GM21786 (cell line): ENCODE measurements around the gene ZNF710.
"Not testable (repeated sequence)": the region's sequence is repeated elsewhere in the genome, so short reads cannot be mapped to it uniquely, and the experiment has no call there.

Source experiments
- ATAC-seq: cut with Tn5 transposase; IDR thresholded peaks from one replicate; pipeline ENCODE4 v1.9.1; 2021; ENCODE audit not compliant: unreplicated experiment

Gene ZNF710, protein sequence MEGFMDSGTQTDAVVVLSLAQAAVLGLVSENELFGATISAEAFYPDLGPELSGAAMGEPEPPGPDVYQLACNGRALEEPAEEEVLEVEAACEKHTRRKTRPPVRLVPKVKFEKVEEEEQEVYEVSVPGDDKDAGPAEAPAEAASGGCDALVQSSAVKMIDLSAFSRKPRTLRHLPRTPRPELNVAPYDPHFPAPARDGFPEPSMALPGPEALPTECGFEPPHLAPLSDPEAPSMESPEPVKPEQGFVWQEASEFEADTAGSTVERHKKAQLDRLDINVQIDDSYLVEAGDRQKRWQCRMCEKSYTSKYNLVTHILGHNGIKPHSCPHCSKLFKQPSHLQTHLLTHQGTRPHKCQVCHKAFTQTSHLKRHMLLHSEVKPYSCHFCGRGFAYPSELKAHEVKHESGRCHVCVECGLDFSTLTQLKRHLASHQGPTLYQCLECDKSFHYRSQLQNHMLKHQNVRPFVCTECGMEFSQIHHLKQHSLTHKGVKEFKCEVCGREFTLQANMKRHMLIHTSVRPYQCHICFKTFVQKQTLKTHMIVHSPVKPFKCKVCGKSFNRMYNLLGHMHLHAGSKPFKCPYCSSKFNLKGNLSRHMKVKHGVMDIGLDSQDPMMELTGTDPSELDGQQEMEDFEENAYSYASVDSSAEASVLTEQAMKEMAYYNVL

DNA sequence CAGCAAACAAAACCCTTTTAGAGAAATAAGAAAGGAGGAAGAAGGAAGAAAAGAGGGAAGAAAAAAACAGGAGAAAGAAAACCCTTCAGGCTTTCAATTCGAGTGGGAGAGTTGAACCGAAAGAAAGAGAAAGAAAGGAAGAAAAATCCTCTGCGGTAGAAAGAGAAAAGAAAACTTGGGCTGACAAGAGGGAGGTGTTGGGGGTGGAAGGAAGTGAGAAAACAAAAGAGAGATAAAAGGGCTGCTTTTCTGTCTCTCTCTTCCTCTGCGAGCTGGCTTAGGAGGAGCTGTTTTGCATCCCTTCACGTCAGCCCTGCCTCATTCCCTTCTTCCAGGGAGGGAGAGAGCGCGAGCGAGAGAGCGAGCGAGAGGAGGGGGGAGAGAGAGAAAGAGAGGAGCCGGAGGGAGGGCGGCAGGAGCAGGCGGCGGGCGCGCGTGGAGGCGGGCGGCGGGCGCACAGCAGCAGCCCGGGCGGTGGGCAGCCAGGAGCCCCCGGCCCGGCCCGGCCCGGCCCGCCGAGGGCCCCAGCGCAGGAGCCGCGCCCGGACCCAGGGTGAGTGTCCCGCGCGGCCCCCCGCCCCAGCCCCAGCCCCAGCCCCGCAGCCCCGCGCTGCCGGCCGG is at the start of gene ZNF710:
Gene ZNF710, plus strand, starts transcription at position 263 of the 621 bp plus-strand sequence. CDS start 65,814 bp downstream, outside the sequence.
- ATAC-seq = peak; percentile 32

DNA sequence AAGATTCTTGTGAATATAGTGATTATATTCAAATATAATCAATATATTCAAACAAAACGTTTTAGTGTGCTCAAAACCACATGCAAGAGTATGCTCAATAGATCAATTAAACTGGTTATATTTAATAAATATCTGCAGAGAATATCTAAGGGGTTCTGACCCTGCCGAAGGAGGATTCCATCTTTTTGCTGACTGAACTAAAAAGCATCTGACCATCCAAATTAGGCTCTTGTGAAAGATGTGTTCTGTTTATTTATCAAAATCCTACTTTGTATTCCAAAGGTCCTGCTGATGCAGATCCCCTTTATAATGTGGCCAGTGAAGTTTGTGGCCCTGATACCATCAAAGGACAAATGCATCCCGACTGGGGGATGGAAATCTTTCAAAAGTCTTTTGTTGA is 46.6 kb upstream of the ZNF710 start:
- ATAC-seq = no peak

DNA sequence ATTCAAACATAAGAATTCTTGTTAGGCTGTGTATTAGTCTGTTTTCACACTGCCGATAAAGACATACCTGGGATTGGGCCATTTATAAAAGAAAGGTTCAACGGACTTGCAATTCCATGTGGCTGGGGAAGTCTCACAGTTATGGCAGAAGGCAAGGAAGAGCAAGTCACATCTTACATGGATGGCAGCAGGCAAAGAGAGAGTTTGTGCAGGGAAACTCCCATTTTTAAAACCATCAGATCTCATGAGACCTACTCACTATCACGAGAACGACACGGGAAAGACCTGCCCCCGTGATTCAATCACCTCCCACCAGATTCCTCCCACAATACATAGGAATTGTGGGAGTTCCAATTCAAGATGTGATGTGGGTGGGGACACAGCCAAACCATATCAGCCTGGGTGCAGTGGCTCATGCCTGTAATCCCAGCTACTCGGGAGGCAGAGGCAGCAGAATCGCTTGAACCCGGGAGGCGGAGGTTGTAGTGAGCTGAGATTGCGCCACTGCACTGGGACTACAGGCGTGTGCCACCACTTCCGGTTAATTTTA is 45.6 kb upstream of the ZNF710 start:
- not testable (repeated sequence) for ATAC-seq

DNA sequence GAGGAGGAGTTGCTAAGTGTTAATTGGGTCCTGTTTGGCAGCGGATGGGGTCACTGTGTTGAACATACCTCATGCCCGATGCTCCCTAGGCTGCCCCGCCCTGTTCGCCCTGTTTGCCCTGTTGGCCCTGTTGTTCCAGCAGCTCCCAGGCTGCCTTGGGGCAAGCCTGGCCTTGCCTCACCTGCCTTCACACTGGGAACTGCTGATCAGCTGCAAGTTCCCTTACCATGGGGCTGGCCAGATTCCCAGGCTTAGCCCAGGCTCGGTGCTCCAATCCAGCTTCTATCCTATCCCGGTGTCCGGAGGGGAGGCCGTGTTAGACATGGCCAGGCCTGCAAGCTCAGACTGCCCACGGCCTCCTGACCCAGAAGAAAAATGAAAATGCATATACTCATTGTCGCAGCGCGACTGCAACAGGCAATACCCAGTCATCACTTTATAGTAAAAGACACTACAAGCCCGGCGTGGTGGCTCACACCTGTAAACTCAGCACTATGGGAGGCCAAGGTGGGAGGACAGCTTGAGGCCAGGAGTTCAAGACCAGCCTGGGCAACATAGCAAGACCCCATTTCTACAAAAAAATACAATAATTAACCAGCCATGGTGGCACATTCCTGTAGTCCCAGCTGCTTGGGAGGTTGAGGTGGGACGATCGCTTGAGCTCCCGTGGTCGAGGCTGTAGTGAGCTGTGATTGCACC is 42.9 kb upstream of the ZNF710 start:
- no peak for ATAC-seq

DNA sequence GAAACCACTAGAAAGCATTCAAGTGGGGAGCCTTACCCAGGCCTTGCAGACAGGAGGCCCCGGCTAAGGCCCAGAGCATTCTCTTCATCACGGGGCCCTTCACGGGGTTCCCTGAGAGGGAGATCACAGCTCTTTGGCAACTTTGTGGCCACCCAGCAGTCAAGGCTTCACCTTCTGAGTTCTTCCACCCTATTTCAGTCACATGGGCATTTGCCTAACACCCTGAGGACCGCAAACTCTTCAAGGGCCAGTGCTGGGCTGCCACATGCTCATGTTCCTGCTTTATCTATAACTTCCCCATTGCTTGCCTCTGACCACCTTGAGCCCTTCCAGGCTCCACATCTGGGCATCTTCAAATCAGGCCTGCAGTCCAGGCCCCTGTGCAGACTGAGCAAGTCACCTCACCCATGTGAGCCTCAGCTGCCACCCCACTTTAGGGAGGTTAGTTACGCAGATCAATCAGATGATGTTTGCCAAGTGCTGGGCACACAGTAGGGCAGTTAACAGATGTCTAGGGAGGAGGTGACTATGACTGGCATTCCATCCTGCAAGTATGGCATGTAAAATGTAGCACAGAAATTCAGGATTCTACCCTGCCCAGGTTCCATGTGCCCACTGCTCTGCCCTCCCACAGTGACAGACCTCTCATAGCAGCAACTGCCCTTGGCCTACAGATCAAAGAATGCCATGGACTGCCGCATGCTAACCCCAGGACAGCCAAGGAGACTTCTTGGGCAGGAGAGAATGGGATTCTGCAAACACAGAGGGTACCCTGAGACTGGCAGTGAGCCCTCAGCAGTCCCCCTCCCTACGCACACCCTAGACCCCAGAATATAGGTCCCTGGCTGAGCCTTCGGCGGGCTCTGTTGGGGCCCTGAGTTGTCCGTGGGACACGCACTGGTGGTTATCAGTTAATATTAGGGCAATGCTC is 37.6 kb upstream of the ZNF710 start:
- ATAC-seq = no peak

DNA sequence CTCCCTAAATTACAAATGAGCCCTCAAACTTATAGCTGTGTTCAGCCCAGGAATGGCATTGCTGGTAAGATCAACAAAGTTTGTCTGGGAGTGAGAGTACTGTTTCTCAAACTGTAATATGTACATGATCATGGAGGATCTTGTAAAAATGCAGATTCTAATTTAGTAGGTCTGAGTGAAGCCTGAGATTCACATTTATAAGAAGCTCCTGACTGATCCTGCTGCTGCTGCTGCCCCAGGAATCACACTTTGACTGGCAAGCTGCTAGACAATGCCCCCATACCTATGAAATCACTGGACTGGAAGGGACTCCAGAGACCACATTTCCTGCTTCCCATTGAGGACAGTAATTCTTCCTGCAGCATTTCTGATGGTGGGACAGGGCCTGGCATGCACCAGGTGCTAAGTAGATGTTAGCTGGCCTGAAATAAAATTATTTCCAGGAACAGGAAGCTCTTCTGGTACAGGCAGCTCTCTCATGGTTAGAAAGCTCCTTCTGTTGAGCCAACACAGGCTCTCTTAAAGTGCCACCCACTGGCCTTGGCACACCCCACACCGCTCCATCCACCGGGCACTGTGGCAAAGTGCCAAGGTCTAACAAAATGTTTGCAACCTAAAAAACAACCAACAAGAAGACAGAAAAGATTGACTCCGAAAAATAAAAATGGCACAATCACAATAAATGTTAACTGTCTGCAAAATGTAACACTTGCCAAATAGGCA is 36.7 kb upstream of the ZNF710 start:
- ATAC-seq = no peak

DNA sequence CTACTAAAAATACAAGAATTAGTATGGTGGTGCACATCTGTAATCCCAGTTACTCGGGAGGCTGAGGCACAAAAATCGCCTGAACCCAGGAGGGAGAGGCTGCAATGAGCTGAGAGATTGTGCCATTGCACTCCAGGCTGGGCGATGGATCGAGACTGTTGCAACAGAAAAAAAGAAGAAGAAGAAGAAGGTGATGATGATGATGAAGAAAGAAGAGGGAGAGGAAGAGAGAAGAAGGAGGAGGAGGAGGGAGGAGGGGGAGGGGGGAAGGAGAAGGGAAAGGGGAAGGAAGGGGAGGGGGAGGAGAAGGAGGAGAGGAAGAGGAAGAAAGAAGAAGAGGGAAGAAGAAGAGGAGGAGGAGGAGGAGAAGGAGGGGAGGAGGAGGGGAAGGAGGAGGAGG is 33.2 kb upstream of the ZNF710 start:
- no peak for ATAC-seq

DNA sequence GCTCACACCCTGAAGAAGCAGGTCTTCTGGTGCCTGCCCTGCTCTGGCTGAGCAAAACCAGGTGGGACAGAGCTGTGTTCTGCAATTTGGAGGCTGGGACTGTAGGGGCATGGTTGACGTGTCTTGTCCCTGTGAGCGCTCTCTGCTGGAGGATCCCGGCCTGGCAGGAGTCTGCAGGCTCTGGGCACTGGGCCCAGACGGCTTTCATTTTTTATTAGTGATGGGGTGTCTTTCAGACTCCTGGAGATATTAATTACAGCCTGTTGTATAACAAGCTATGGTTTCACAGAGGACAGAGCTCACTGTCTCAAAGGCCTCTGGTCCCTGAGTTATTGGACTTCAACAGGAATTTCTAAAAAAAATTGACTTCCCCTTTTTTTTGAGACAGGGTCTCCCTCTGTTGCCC is 29.5 kb upstream of the ZNF710 start:
- ATAC-seq = no peak

DNA sequence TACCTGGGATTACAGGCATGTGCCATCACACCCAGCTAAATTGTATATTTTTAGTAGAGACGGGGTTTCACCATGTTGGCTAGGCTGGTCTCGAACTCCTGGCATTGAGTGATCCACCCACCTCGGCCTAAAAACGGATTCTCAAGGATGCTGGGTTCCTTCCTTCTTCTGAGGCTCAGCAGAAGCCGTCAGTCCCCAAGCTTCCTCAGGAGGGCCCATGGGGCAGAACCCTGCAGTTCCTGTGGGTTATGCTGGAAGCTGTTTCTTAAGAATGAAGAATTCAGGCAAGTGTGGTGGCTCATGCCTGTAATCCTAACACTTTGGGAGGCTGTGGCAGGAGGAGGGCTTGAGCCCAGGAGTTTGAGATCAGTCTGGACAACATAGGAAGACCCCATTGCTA is 29.0 kb upstream of the ZNF710 start:
- ATAC-seq = no peak

DNA sequence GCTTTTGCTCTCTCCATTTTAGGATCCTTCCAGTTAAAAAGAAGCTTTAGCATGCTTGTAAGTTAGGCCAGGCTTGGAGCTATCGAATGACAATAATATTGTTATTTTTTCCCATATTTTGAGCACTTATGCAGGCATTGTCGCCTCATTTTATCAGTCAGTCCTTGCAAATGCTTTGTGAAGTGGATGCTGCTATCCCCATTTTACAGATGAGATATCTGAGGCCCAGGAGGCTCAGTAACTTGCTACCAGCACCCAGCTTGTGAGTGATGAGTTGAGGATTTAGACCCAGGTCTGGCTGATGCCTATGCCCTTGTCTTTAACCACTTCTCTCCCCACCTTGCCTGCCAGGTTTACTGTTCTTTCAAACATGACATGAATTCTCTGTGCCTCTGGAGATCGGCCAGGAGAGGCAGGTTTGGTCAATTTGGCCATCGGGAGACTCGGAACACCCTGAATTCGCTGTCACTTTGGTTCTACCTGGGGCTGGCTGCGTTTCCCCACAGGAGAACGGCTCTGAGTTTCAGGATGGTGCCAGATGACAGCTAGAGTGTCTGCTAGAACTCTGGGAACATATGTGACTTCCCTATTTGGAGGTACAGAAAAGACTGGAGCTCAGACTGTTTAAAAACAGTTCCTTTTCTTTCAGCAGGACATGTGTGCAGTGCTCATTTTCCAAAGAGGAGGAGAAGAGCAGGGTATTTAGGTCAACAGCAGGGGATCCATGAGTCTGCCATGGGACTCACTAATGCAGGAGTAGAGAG is 25.5 kb upstream of the ZNF710 start:
- no peak for ATAC-seq

DNA sequence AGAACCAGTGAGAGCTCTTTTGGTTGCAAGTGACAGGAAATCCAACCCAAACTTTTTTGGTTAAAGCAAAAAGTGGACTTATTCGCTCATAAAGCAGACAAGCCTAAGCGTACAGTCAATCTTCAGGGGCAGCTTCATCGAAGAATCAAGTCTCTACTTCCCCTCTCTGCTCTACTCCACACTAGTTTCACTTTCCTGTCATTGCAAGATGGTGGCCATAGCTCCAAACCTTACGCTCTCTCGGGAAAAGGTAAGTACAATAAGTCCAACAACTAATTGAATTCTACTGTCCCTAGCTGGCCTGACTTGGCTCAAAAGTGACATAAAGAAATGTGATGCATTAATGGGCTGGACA is 24.9 kb upstream of the ZNF710 start:
- no peak for ATAC-seq

DNA sequence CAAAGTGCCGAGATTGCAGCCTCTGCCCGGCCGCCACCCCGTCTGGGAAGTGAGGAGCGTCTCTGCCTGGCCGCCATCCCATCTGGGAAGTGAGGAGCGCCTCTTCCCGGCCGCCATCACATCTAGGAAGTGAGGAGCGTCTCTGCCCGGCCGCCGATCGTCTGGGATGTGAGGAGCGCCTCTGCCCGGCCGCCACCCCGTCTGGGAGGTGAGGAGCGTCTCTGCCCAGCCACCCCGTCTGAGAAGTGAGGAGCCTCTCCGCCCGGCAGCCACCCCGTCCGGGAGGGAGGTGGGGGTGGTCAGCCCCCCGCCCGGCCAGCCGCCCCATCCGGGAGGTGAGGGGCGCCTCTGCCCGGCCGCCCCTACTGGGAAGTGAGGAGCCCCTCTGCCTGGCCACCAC is 23.3 kb upstream of the ZNF710 start:
- not testable (repeated sequence) for ATAC-seq

DNA sequence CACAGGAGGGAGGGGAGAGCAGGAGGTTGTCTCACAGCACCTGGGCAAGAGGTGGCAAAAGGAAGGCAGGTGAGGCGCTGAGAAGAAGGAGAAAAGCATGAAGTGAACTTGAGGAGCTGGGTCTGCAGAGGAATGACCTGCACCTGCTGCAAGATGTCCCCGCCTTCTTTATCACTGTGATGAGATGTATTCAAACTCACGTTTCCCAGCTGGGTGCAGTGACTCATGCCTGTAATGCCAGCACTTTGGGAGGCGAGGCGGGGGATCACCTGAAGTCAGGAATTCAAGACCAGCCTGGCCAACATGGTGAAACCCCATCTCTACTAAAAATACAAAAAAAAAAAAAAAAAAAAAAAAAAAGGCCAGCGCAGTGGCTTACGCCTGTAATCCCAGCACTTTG is 22.2 kb upstream of the ZNF710 start:
- no peak for ATAC-seq

DNA sequence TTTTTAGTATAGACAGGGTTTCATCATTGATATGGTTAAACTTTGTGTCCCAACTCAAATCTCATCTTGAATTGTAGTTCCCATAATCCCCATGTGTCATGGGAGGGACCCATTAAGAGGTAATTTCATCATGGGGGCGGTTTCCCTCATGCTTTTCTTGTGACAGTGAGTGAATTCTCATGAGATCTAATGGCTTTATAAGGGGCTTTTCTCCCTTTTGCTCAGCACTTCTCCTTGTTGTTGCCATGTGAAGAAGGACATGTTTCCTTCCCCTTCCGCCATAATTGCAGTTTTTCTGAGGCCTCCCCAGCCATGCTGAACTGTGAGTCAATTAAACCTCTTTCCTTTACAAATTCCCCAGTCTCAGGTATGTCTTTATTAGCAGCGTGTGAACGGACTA is 20.2 kb upstream of the ZNF710 start:
- ATAC-seq = no peak

DNA sequence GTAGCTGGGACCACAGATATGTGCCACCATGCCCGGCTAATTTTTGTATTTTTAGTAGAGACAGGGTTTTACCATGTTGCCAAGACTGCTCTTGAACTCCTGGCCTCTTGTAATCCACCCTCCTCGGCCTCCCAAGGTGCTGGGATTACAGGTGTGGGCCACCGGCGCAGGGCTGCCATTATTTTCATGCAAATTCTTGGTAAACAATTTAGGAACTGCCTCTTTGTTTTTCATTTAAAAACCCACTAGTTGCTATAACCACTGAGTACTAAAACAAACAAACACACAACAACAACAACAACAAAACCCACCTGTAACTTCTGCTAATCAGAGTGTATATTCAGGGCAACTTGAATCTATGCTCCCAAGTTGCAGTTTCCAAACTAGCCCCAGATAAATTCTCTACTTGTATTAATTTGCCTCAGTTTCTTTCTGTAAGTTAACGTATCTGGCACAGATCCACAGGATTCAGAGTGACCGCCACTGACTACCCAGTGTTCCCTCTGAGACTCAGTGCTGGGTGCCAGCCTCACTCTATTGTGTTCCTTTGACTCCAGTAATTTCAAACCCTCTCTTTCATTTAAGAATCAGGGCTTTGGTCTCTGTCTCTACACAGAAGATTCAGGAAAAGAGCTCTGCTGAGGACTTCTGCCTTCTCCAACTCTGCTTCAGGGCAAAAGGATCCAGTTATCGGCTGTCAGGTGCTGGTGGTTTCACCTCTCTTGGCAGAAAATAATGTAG is 18.6 kb upstream of the ZNF710 start:
- ATAC-seq = no peak

DNA sequence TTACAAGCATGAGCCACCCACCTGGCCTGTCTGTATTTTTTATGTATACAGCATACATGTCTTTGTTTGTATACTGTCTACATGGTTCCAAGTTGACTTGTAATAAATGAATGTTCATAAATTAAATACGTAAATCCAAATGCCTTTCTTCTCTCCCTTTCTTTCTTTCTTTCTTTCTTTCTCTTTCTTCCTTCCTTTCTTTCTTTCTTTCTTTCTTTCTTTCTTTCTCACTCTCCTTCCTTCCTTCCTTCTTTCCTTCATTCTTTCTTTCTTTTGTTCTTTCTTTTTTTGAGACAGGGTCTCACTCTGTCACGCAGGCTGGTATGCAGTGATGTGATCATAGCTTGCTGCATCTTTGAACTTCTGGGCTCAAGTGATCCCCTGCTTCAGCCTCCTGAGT is 17.1 kb upstream of the ZNF710 start:
- no peak for ATAC-seq

DNA sequence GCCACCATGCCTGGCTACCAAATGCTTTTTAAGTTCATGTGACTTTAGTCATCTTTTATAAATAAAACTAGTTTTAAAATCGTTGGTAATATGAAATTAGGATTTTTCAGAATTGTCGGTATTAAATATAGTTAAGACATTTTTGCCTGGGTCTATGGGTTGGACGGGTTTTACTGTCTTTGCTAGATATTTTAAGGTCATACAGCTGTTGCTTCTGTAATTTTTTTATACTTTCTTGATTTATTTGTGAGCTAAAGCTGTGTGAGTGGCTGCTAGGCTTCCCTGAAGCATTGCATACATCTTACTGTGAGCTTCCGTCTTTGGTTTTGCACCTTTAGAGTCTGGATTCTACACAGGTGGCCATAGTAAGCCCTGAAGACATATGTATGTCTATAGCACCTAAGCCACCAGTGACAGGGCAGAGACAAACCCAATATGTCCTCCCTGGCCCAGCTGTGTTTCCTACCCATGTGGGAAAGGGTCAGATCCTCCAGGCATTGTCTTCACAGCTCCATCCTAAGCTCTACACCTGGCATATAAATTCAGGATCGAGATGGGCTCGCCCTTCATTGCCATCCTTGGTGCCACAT is 16.6 kb upstream of the ZNF710 start:
- no peak for ATAC-seq

DNA sequence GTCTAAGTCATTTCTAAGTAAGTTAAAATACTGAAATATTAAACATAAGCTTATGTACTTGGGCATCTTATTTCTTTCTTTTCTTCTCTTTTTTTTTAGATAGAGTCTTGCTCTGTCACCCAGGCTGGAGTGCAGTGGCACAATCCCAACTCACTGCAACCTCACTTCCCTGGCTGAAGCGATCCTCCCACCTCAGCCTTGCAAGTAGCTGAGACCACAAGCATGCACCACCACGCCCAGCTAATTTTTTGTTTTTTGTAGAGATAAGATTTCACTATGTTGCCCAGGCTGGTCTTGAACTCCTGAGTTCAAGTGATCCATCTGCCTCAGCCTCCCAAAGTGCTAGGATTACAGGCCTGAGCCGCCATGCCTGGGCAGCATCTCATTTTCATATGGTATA is 16.0 kb upstream of the ZNF710 start:
- ATAC-seq = no peak
